ENCODE data around the gene DBR1. TPM values are rescaled to one million over a fixed set of nuclear protein-coding genes. Genes with fewer than 3 reads are reported as not detected.

DBR1 gene
- total RNA-seq, 3 donors from 2014 or later (not counting 1 experiment from before 2014, with no cell fraction given): 17.0 to 18.4 (median 17.5) TPM

GRCh38 chr3:138125548-138126221 is 49.0 kb downstream of the DBR1 start:
- peaks cover 3% of the 10 kb centered on the region for H3K4me1 ChIP-seq (ENCODE audit: control insufficient read depth, insufficient read depth, low read length)
- intact Hi-C loops (cut with micrococcal nuclease): no loop called here
- no peak overlapping the region for H3K27ac ChIP-seq (ENCODE audit: low read length)
- no peaks in the 10 kb centered on the region for H3K4me1 Mint-ChIP-seq
- H3K27me3 Mint-ChIP-seq (ENCODE audit: low read depth in 2 of 2): peaks cover under 1 to 3% of the 10 kb centered on the region in 2 donors
- H3K36me3 ChIP-seq (ENCODE audit: control insufficient read depth, insufficient read depth, low read length): no peaks in the 10 kb centered on the region
- no peaks in the 10 kb centered on the region for H3K27me3 ChIP-seq (ENCODE audit: control insufficient read depth, insufficient read depth, low read length)
- ATAC-seq (no peak), DNase-seq (no peak)
- no peaks in the 10 kb centered on the region for H3K9me3 ChIP-seq (ENCODE audit: control insufficient read depth, insufficient read depth, low read length)
- no peak overlapping the region for H3K27ac Mint-ChIP-seq
- TF ChIP-seq, protein P1, sequence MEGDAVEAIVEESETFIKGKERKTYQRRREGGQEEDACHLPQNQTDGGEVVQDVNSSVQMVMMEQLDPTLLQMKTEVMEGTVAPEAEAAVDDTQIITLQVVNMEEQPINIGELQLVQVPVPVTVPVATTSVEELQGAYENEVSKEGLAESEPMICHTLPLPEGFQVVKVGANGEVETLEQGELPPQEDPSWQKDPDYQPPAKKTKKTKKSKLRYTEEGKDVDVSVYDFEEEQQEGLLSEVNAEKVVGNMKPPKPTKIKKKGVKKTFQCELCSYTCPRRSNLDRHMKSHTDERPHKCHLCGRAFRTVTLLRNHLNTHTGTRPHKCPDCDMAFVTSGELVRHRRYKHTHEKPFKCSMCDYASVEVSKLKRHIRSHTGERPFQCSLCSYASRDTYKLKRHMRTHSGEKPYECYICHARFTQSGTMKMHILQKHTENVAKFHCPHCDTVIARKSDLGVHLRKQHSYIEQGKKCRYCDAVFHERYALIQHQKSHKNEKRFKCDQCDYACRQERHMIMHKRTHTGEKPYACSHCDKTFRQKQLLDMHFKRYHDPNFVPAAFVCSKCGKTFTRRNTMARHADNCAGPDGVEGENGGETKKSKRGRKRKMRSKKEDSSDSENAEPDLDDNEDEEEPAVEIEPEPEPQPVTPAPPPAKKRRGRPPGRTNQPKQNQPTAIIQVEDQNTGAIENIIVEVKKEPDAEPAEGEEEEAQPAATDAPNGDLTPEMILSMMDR (IDR thresholded peaks at IDR 0.05): no peak
- H3K4me3 Mint-ChIP-seq: no peak overlapping the region
- 86% methylated on average over 5 of the region's 5 CpGs for WGBS (ENCODE audit: insufficient coverage)
- no peaks in the 10 kb centered on the region for H3K9me3 Mint-ChIP-seq
- H3K36me3 Mint-ChIP-seq: no peaks in the 10 kb centered on the region
- no peak overlapping the region for H3K4me3 ChIP-seq (ENCODE audit: low read length)

- intact Hi-C loops (cut with micrococcal nuclease): no loop called here
- H3K27me3 Mint-ChIP-seq (ENCODE audit: low read depth in 2 of 2): peaks cover 5 to 9% of the 10 kb centered on the region in 2 donors
- ATAC-seq (no peak), DNase-seq (no peak)
- H3K27ac ChIP-seq (ENCODE audit: low read length): no peak overlapping the region
- no peak overlapping the region for H3K4me3 Mint-ChIP-seq
- no peaks in the 10 kb centered on the region for H3K9me3 Mint-ChIP-seq
- no peaks in the 10 kb centered on the region for H3K36me3 Mint-ChIP-seq
- no peak overlapping the region for H3K4me3 ChIP-seq (ENCODE audit: low read length)
- no peaks in the 10 kb centered on the region for H3K9me3 ChIP-seq (ENCODE audit: control insufficient read depth, insufficient read depth, low read length)
- peaks cover 3% of the 10 kb centered on the region for H3K4me1 ChIP-seq (ENCODE audit: control insufficient read depth, insufficient read depth, low read length)
- no peaks in the 10 kb centered on the region for H3K27me3 ChIP-seq (ENCODE audit: control insufficient read depth, insufficient read depth, low read length)
- TF ChIP-seq, protein P1 (IDR thresholded peaks at IDR 0.05): no peak
- 97% methylated on average over 8 of the region's 10 CpGs for WGBS (ENCODE audit: insufficient coverage)
- H3K27ac Mint-ChIP-seq: no peak overlapping the region
- H3K4me1 Mint-ChIP-seq: no peaks in the 10 kb centered on the region
- no peaks in the 10 kb centered on the region for H3K36me3 ChIP-seq (ENCODE audit: control insufficient read depth, insufficient read depth, low read length)
Measured at GRCh38 chr3:138124706-138125355, 49.9 kb downstream of the DBR1 start.

- Mint-ChIP-seq H3K27ac (no peak overlapping the region), H3K36me3 (no peaks in the 10 kb centered on the region), H3K9me3 (no peaks in the 10 kb centered on the region), H3K27me3 (ENCODE audit: low read depth in 2 of 2) (peaks cover 5 to 9% of the 10 kb centered on the region in 2 donors), H3K4me1 (no peaks in the 10 kb centered on the region), H3K4me3 (no peak overlapping the region)
- DNase-seq (no peak), ATAC-seq (no peak)
- intact Hi-C loops (cut with micrococcal nuclease): no loop called here
- WGBS (ENCODE audit: insufficient coverage): 89% methylated on average over 5 of the region's 6 CpGs
- TF ChIP-seq, protein P1 (IDR thresholded peaks at IDR 0.05): no peak
- no peak overlapping the region for H3K4me3 ChIP-seq (ENCODE audit: low read length)
- H3K27ac ChIP-seq (ENCODE audit: low read length): no peak overlapping the region
- H3K4me1 ChIP-seq (ENCODE audit: control insufficient read depth, insufficient read depth, low read length): peaks cover 3% of the 10 kb centered on the region
- H3K36me3 ChIP-seq (ENCODE audit: control insufficient read depth, insufficient read depth, low read length): no peaks in the 10 kb centered on the region
- H3K9me3 ChIP-seq (ENCODE audit: control insufficient read depth, insufficient read depth, low read length): no peaks in the 10 kb centered on the region
- no peaks in the 10 kb centered on the region for H3K27me3 ChIP-seq (ENCODE audit: control insufficient read depth, insufficient read depth, low read length)
Measured at GRCh38 chr3:138124188-138124587, 50.5 kb downstream of the DBR1 start.
